ENCODE results near the gene FILIP1L.

- TF ChIP-seq CTCF (optimal IDR thresholded peaks at IDR 0.05 in 1 of 3, IDR thresholded peaks at IDR 0.05 in 1 of 3, conservative IDR thresholded peaks at IDR 0.05 in 1 of 3; ENCODE audit: extremely low read depth in 1 of 3, insufficient read depth in 2 of 3, low read length in 3 of 3) (no peak), EZH2 (IDR thresholded peaks at IDR 0.05; ENCODE audit: low read length) (no peak)
These were observed 41.1 kb downstream of the FILIP1L start for GRCh38 chr3:100073049-100073713.

Measured in keratinocyte (primary cell).